Measurements from ENCODE around the gene ZNF555. TPM values are rescaled to one million over a fixed set of nuclear protein-coding genes. Genes with fewer than 3 reads are reported as not detected.

ZNF555 gene
- total and polyA plus RNA-seq, 9 of the 15 experiments (the other 6 are each of a cell fraction or from before 2014, with no cell fraction given), result 2.0 to 6.7 (median 5.4) TPM

GRCh38 chr19:2819540-2820111 is 21.6 kb upstream of the ZNF555 start, which contains the start of gene ZNF554 (continued):
- TF ChIP-seq AFF1 (IDR thresholded peaks at IDR 0.05; ENCODE audit: low read depth in 1 of 2, partially characterized antibody in 2 of 2), result peak in 1 of 2 experiments; percentile 83
- TF ChIP-seq ZNF717 (CRISPR knock-in tag; IDR thresholded peaks at IDR 0.05), result no peak
- TF ChIP-seq PRMT5 (CRISPR knock-in tag; IDR thresholded peaks at IDR 0.05), result no peak
- TF ChIP-seq TAF7 (tag; IDR thresholded peaks at IDR 0.05), result no peak
- no peak for TF ChIP-seq COPS2 (conservative IDR thresholded peaks at IDR 0.05)
- peak; percentile 79 for TF ChIP-seq JUND (IDR thresholded peaks at IDR 0.05; ENCODE audit: borderline replicate concordance, low read depth, low read length)
- TF ChIP-seq JUND (tag; IDR thresholded peaks at IDR 0.05; ENCODE audit: borderline replicate concordance, low read depth, low read length), result no peak; the same call in 2 of the 3 replicates
- TF ChIP-seq, protein P1, sequence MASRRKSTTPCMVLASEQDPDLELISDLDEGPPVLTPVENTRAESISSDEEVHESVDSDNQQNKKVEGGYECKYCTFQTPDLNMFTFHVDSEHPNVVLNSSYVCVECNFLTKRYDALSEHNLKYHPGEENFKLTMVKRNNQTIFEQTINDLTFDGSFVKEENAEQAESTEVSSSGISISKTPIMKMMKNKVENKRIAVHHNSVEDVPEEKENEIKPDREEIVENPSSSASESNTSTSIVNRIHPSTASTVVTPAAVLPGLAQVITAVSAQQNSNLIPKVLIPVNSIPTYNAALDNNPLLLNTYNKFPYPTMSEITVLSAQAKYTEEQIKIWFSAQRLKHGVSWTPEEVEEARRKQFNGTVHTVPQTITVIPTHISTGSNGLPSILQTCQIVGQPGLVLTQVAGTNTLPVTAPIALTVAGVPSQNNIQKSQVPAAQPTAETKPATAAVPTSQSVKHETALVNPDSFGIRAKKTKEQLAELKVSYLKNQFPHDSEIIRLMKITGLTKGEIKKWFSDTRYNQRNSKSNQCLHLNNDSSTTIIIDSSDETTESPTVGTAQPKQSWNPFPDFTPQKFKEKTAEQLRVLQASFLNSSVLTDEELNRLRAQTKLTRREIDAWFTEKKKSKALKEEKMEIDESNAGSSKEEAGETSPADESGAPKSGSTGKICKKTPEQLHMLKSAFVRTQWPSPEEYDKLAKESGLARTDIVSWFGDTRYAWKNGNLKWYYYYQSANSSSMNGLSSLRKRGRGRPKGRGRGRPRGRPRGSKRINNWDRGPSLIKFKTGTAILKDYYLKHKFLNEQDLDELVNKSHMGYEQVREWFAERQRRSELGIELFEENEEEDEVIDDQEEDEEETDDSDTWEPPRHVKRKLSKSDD (conservative IDR thresholded peaks at IDR 0.05; ENCODE audit: low read length), result 0 out of 2 replicates have a peak, but pooled peaks have one; percentile 53
- TF ChIP-seq HDAC1 (IDR thresholded peaks at IDR 0.05), result 0 out of 4 replicates have a peak, but pooled peaks of 1 of the 2 experiments have one; percentile 14
- TF ChIP-seq, protein P2, sequence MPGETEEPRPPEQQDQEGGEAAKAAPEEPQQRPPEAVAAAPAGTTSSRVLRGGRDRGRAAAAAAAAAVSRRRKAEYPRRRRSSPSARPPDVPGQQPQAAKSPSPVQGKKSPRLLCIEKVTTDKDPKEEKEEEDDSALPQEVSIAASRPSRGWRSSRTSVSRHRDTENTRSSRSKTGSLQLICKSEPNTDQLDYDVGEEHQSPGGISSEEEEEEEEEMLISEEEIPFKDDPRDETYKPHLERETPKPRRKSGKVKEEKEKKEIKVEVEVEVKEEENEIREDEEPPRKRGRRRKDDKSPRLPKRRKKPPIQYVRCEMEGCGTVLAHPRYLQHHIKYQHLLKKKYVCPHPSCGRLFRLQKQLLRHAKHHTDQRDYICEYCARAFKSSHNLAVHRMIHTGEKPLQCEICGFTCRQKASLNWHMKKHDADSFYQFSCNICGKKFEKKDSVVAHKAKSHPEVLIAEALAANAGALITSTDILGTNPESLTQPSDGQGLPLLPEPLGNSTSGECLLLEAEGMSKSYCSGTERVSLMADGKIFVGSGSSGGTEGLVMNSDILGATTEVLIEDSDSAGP (CRISPR knock-in tag; IDR thresholded peaks at IDR 0.05), result no peak
- no peak for TF ChIP-seq ZBTB26 (CRISPR knock-in tag; IDR thresholded peaks at IDR 0.05)
- no peak for TF ChIP-seq DNMT1 (IDR thresholded peaks at IDR 0.05)
- TF ChIP-seq ZNF282 (CRISPR knock-in tag; IDR thresholded peaks at IDR 0.05), result no peak
- TF ChIP-seq, protein P3, sequence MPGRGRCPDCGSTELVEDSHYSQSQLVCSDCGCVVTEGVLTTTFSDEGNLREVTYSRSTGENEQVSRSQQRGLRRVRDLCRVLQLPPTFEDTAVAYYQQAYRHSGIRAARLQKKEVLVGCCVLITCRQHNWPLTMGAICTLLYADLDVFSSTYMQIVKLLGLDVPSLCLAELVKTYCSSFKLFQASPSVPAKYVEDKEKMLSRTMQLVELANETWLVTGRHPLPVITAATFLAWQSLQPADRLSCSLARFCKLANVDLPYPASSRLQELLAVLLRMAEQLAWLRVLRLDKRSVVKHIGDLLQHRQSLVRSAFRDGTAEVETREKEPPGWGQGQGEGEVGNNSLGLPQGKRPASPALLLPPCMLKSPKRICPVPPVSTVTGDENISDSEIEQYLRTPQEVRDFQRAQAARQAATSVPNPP (IDR thresholded peaks at IDR 0.05; ENCODE audit: borderline replicate concordance, insufficient read depth, insufficient read length), result no peak
- no peak for TF ChIP-seq ZBTB8A (IDR thresholded peaks at IDR 0.05; ENCODE audit: partially characterized antibody)

Data from K562 (cell line).